Spleen (tissue), 7 donors: ENCODE measurements around the gene UBE2I.

Experiments
- CTCF ChIP-seq, 11 experiments: fragments of 200-600 bp in 7 of 11; fragments of 450-650 bp in 4 of 11; sonication (generic) in 4 of 11; IDR thresholded peaks in 8 of 11; conservative IDR thresholded peaks in 3 of 11; 1 replicate in 7 of 11; 2 replicates in 4 of 11; pipeline versions ENCODE4 v1.4.0 to v1.8.0; 2016 to 2021; ENCODE audit warnings: antibody characterized with exemption in 11 of 11, inconsistent platforms in 4 of 11, mild to moderate bottlenecking in 1 of 11
- POLR2A ChIP-seq, 3 donors: fragments of 450-650 bp; IDR thresholded peaks; one replicate each; pipeline ENCODE4 v1.5.1; 2017; ENCODE audit warnings: antibody characterized with exemption in 3 of 3, mild to moderate bottlenecking in 1 of 3
- POLR2AphosphoS5 ChIP-seq, 3 donors: sonication (generic); formaldehyde crosslinking; IDR thresholded peaks; one replicate each; pipeline ENCODE4 v1.5.1; 2017; ENCODE audit warnings: antibody characterized with exemption in 3 of 3
- donor health status: DM: no; HTN: no; CAD: no; lungs with moderate emphysema.
- donor health status: DM: no; HTN: no; CAD: no.
- donor health status: DM: no; HTN: no; CAD: no.

- no peak for TF ChIP-seq CTCF (IDR thresholded peaks at IDR 0.05 in 8 of 11, conservative IDR thresholded peaks at IDR 0.05 in 3 of 11)
- TF ChIP-seq POLR2AphosphoS5 (IDR thresholded peaks at IDR 0.05) = peak in 2 of 3 donors; percentile 27 to 60
- no peak for TF ChIP-seq POLR2A (IDR thresholded peaks at IDR 0.05)
Measured at GRCh38 chr16:1356061-1356900, 46.8 kb downstream of the UBE2I start.
